SK-N-SH treated with all-trans-retinoic acid at 6 μM for 48 hours (cell line): Measurements from ENCODE around the gene NSRP1.

ENCODE experiments used
- ARNTL ChIP-seq: fragments of 450-650 bp; formaldehyde crosslinking; IDR thresholded peaks from 2 replicates; pipeline ENCODE4 v1.5.0; 2020; ENCODE audit warnings: low read depth, mild to moderate bottlenecking, moderate library complexity, borderline replicate concordance
- BACH2 ChIP-seq: fragments of 250-450 bp; sonication (Bioruptor Pico); IDR thresholded peaks from 2 replicates; pipeline ENCODE4 v1.9.0; 2021; ENCODE audit warnings: mild to moderate bottlenecking, borderline replicate concordance
- GLIS3 ChIP-seq: fragments of 250-450 bp; sonication (Bioruptor Pico); IDR thresholded peaks from 2 replicates; pipeline ENCODE4 v1.5.0; 2020; ENCODE audit warnings: mild to moderate bottlenecking, moderate library complexity
- PATZ1 ChIP-seq: fragments of 250-450 bp; sonication (Bioruptor Pico); IDR thresholded peaks from 2 replicates; pipeline ENCODE4 v1.8.0; 2020; ENCODE audit warnings: mild to moderate bottlenecking, moderate library complexity, borderline replicate concordance
- POU6F1 ChIP-seq: fragments of 250-450 bp; sonication (Bioruptor Pico); IDR thresholded peaks from 2 replicates; pipeline ENCODE4 v1.8.0; 2021; ENCODE audit warnings: low read depth, mild to moderate bottlenecking, moderate library complexity, borderline replicate concordance
- TSHZ2 ChIP-seq: fragments of 250-450 bp; sonication (Bioruptor Pico); IDR thresholded peaks from 2 replicates; pipeline ENCODE4 v1.5.0; 2020; ENCODE audit warnings: mild to moderate bottlenecking, moderate library complexity

GRCh38 chr17:30091121-30091670 lies 25.4 kb upstream of the NSRP1 start:
- TF ChIP-seq GLIS3 (CRISPR knock-in tag) (no peak), TSHZ2 (no peak), PATZ1 (CRISPR knock-in tag) (no peak), ARNTL (no peak), POU6F1 (CRISPR knock-in tag) (no peak), BACH2 (no peak)
